Psoas muscle (tissue), 8 donors: Measurements from ENCODE around the gene IDI2. TPM values are rescaled to one million over a fixed set of nuclear protein-coding genes. Genes with fewer than 3 reads are reported as not detected.
"Not testable (repeated sequence)": the region's sequence is repeated elsewhere in the genome, so short reads cannot be mapped to it uniquely, and the experiment has no call there.

ENCODE experiments used
- ATAC-seq, 4 donors: fragments of 200-7000 bp; cut with Tn5 transposase; one replicate each; pipeline ENCODE4 v1.9.1; 2020; ENCODE audit warnings: moderate library complexity in 3 of 4, mild to moderate bottlenecking in 2 of 4
- DNase-seq, 2 donors: peaks; one replicate each; pipeline ENCODE4 v3.0.0-alpha.2; 2020
- H3K27ac ChIP-seq: fragments of 200-600 bp; one replicate; pipeline ENCODE4 v1.8.0; 2022
- H3K27me3 ChIP-seq, 3 donors: fragments of 200-600 bp in 1 of 3; one replicate each; pipeline versions ENCODE4 v1.6.1 to v1.8.0; 2013 to 2022; ENCODE audit warnings: low read length in 2 of 3, mild to moderate bottlenecking in 2 of 3, moderate library complexity in 1 of 3; ENCODE audit not compliant: insufficient read depth in 3 of 3
- H3K36me3 ChIP-seq, 2 donors: fragments of 200-600 bp in 1 of 2; one replicate each; pipeline versions ENCODE4 v1.6.1 to v1.8.0; 2013 to 2022; ENCODE audit warnings: low read depth in 1 of 2, mild to moderate bottlenecking in 1 of 2, moderate library complexity in 1 of 2; ENCODE audit not compliant: insufficient read depth in 1 of 2
- H3K4me1 ChIP-seq: fragments of 200-600 bp; one replicate; pipeline ENCODE4 v1.8.0; 2022
- H3K4me3 ChIP-seq: fragments of 200-600 bp; one replicate; pipeline ENCODE4 v1.8.0; 2022; ENCODE audit warnings: mild to moderate bottlenecking
- H3K9me3 ChIP-seq: fragments of 200-600 bp; one replicate; pipeline ENCODE4 v1.8.0; 2022
- CTCF ChIP-seq: fragments of 200-600 bp; IDR thresholded peaks from one replicate; pipeline ENCODE4 v1.8.0; 2022; ENCODE audit warnings: antibody characterized with exemption
- WGBS, 3 donors: extraction: QIAGEN DNeasy Blood & Tissue Kit; methylation state at CpG; one replicate each; pipeline versions ENCODE4 v1.1.6 to v1.1.7; 2013; 5-methylcytosine and 5-hydroxymethylcytosine counted together
- intact Hi-C, 2 donors: fragments of 100-400 bp; cut with DNase I; formaldehyde crosslinking; loops; one replicate each; pipeline versions ENCODE4 v1.11.0 to v1.14.2; 2022
- polyA plus RNA-seq, 3 donors: library from polyadenylated mRNA; stranded (reverse); fragments of 200-250 nt; gene quantifications; one replicate each; pipeline ENCODE4 v1.2.3, GENCODE V29; 2013
- total RNA-seq, 4 donors: library from RNA; stranded (reverse); fragmentation: NEBNext Ultra II Directional in 2 of 4; extraction: Animal tissue kit (Norgen Biotek cat#: 25700) in 2 of 4; gene quantifications; one replicate each; pipeline versions ENCODE4 v1.2.1 to v1.2.4, GENCODE V29; 2021 to 2023
- donor health status: healthy with polysubstance abuse.
- donor health status: DM: no; HTN: no; CAD: no; lungs with moderate emphysema.
- donor health status: Bipolar disorder and iron deficiency.
- donor health status: healthy.
- donor health status: DM: yes; HTN: yes; CAD: no.
- donor health status: DM: no; HTN: no; CAD: no.
- donor health status: DM: no; HTN: no; CAD: no.
- donor health status: DM: yes; HTN: yes; CAD: no.

IDI2 gene
- total and polyA plus RNA-seq, 7 donors, result 16.6 to 182 (median 133) TPM

- H3K27me3 ChIP-seq, result no peaks in the 10 kb centered on the region
- no peak for ATAC-seq
- H3K27ac ChIP-seq, result no peak overlapping the region
- intact Hi-C loops, result no loop called here
- no peak overlapping the region for H3K4me3 ChIP-seq
- WGBS, 3 donors, result 92 to 93% (median 93%) methylated on average over 10 of the region's 10 CpGs
- no peak for TF ChIP-seq CTCF
- H3K36me3 ChIP-seq, result peaks cover 2 to 21% of the 10 kb centered on the region in 2 donors
- no peak for DNase-seq
- no peaks in the 10 kb centered on the region for H3K4me1 ChIP-seq
- H3K9me3 ChIP-seq, result no peaks in the 10 kb centered on the region
Observed at GRCh38 chr10:1068380-1069361, 43.0 kb upstream of the IDI2 start.

- ATAC-seq, H3K4me3 ChIP-seq, H3K9me3 ChIP-seq, DNase-seq, H3K36me3 ChIP-seq, H3K4me1 ChIP-seq, H3K27me3 ChIP-seq, intact Hi-C loops, H3K27ac ChIP-seq: not testable (repeated sequence)
- WGBS, 3 donors, result 86 to 88% (median 88%) methylated on average over 8 of the region's 8 CpGs
Observed at GRCh38 chr10:1066734-1067133, 41.1 kb upstream of the IDI2 start.

GRCh38 chr10:1064964-1065247, 39.2 kb upstream of the IDI2 start:
- 85 to 91% (median 88%) methylated on average over 4 of the region's 4 CpGs for WGBS, 3 donors
- H3K27ac ChIP-seq, result no peak overlapping the region
- peaks cover 0 to 6% of the 10 kb centered on the region in 2 donors for H3K36me3 ChIP-seq
- peaks cover 18% of the 10 kb centered on the region for H3K4me1 ChIP-seq
- intact Hi-C loops, result loop anchor here in 1 of 2 donors (5.0 kb wide), 1 partner anchor 43 kb away; no protein-coding TSS in a partner anchor
- DNase-seq, result no peak
- no peak for TF ChIP-seq CTCF
- H3K9me3 ChIP-seq, result no peaks in the 10 kb centered on the region
- no peak overlapping the region for H3K4me3 ChIP-seq
- no peaks in the 10 kb centered on the region for H3K27me3 ChIP-seq
- ATAC-seq, result no peak

- Histone ChIP-seq H3K9me3 (no peaks in the 10 kb centered on the region), H3K36me3 (peaks cover 0 to 12% of the 10 kb centered on the region in 2 donors), H3K4me3 (no peak overlapping the region), H3K27ac (no peak overlapping the region), H3K4me1 (peaks cover 25% of the 10 kb centered on the region), H3K27me3 (no peaks in the 10 kb centered on the region)
- WGBS, 3 donors, result 83 to 89% (median 85%) methylated on average over 7 of the region's 7 CpGs
- no peak for TF ChIP-seq CTCF
- DNase-seq, result no peak
- intact Hi-C loops, result loop anchor here in 1 of 2 donors (5.0 kb wide), 1 partner anchor 41 kb away; no protein-coding TSS in a partner anchor
- no peak for ATAC-seq
Observed at GRCh38 chr10:1063232-1063865, 37.7 kb upstream of the IDI2 start.
